GM21367 (cell line): ENCODE measurements around the gene IFITM1.
"Not testable (repeated sequence)": the region's sequence is repeated elsewhere in the genome, so short reads cannot be mapped to it uniquely, and the experiment has no call there.

Experiments used
- ATAC-seq: cut with Tn5 transposase; IDR thresholded peaks from one replicate; pipeline ENCODE4 v1.9.1; 2021; ENCODE audit not compliant: unreplicated experiment

IFITM1 gene

DNA sequence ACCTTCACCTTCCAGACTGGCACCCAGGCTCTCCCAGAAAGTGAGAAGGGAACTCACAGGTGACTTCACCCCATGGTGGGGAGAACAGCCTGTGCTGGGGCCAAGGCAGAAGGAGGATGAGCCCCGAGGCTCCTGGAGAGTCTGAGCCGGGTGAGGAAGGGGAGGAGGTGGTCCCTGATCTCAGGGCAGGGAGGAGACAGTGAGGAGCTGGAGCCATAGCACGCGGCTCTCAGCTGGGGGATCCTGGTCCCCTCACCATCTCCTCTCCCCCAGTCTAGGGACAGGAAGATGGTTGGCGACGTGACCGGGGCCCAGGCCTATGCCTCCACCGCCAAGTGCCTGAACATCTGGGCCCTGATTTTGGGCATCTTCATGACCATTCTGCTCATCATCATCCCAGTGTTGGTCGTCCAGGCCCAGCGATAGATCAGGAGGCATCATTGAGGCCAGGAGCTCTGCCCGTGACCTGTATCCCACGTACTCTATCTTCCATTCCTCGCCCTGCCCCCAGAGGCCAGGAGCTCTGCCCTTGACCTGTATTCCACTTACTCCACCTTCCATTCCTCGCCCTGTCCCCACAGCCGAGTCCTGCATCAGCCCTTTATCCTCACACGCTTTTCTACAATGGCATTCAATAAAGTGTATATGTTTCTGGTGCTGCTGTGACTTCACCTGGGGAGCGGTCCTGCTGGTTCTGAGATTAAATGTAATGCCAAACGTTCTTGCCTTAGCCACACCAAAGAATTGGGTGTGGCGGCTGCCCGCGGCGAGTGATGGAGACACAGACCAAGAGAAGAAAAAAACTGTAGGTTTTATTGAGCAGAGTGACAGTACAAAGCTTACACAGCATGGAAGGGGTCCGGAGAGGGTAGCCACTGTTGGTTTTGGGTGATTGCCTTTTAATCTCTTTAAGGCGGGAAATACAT lies 4.8 kb upstream of the IFITM1 start:
- ATAC-seq: not testable (repeated sequence)

DNA sequence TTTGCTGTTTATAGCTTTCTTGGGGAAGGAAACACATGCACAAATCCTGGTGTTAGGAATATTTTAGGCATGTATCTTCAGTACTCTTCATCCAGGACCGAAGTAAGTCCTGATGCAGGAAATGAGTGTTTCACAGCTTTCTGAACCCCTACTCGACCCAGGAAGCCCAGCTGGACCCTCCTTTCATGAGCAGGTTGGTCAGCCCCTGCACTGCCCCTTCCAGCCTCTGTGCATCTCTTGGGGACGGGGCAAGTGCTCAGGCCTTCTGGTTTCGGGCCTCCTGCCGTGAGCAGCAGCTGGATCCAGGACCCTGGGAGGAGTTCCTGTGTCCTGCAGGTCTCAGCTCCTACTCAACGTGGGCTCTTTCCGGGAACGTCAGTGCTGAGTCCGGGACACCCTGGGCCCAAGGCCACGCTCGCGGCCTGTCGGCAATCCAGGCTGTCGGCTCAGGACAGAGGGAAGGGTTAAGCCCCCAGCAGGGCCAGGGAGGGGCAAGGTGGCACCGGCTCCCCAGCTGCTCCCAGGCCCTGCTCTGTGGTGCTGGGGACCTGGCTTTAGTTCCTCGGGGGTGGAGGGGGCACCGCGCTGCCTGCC lies 3.8 kb upstream of the IFITM1 start:
- ATAC-seq: not testable (repeated sequence)

DNA sequence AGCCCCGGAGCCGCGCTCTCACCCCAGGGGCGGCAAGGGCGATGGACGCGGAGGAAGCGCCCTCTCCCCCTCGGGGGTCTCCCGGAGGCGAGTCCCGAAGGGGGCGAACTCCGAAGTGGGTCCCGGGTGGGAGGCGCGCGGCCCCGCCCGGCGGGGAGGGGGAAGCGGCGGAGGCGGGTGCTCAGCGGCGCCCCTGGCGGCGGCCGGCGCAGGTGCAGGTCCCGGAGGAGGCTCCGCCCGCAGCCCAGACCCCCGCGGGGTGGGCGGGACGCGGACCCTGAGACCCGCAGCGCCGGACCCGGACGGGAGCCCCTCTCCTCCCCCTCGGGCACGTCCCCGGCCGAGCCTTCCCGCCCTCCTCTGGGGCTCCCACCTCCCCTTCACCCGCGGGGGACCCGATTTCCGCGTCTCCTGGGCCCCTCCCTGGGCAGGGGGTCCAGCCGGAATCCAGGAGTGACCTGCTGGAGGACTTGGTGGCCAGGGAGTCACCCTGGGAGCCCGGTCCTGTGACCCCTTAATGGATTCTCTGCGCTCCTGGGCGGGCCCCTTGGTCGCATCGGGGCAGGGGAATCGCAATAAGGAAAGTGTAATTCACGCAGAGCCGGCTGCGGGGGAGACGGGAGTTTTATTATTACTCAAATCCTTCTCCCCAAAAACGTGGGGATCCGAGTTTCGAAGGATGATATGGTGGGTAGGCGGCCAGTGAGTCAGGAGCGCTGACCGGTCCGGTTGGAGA lies 2.7 kb upstream of the IFITM1 start:
- not testable (repeated sequence) for ATAC-seq

DNA sequence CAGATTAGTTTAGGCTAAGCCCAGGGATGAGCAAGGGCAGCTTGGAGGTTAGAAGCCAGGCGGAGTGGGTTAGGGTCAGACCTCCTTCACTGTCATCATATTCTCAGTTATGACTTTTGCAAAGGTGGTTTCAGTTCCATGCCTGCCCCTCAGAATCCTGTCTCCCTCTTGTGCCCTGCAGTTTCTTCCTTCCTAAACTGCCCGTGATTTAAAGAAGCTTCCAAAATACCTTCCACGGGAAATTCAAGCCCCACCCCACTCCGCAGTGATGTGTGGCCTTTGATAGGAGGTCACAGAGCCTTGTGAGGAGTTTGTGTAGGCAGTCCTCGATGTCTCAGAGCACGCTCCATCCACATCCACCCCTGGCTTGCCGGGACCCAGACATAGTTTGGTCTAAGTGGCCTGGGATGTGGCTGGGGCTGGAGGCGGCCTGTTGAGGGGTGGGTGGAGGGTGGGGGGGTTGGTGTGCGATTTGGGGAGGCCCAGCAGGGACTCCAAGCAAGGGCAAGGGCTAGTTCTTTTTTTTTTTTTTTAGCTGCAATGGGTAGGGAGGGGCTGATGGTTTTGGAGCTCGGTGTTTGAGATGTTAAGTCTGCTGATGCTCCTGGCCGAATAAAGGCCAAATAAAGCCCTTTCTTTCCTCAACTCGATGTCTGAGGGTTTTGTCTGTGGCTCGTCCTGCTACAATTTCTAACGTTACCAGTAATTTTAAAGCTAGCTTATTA lies 1.6 kb upstream of the IFITM1 start:
- ATAC-seq: no peak

DNA sequence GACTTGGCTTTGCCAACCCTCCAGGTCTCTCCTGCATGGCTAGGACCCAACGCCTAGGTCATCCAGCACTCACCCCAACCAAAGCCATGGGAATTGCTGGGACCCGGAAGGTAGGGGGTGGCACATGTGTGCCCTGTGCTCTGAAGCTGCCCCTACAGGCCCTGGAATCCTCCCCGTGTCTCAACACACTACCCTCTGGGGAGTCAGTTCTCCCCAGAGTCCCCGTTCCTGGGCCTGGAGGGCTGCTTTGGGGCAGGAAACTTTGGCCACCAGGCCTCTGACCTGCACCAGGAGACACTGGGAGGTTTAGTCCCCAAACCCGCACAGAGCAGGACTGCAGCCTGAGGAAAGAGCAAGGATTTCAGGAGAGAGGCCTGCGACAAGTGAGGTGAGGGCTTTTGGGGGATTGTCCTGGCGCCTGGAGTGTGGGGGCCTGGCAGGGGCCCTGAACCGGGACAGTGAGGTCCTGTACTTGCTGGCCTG lies 495 bp upstream of the IFITM1 start:
- no peak for ATAC-seq

DNA sequence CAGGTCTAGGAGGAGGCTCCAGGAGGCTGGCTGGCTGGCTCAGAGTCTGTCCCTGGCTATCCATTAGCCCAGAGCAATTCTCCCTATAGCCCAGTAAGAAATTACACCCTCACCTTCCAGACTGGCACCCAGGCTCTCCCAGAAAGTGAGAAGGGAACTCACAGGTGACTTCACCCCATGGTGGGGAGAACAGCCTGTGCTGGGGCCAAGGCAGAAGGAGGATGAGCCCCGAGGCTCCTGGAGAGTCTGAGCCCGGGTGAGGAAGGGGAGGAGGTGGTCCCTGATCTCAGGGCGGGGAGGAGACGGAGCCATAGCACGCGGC lies 675 bp downstream of the IFITM1 start:
- ATAC-seq: not testable (repeated sequence)

DNA sequence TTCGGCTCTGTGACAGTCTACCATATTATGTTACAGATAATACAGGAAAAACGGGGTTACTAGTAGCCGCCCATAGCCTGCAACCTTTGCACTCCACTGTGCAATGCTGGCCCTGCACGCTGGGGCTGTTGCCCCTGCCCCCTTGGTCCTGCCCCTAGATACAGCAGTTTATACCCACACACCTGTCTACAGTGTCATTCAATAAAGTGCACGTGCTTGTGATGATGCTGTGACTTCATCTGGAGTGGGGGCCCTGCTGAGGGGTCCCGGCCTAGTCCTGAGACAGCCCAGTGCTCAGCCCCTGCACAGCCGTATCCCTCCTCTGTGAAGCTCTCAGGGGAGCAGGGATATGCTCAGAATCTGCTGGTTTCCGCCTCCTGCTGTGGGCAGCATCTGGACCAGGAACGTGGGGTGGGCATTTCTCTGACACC lies 1.2 kb downstream of the IFITM1 start:
- ATAC-seq: no peak

DNA sequence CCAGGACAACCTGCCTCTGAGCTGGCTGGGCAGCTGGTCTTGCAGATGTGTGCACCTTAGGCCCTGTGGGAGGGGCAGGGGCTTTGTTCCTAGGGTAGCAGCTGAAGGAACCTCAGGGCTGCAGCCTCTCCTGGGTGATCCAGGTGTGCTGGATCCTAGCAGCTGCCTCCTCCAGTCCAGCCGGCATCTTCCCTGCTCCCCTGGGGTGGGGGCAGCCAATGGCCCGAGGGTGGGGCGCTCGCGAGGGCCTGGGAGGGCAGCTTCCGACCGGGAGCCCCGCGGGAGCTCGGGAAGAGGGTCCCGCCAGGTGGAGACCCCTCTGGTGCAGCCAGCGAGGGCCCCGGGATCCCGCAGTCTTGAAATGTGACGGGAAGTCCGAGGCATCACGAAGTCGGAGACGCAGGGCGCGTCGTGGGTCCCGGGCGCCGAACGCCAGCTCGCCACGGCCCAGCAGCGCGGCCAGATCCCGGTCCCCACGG lies 1.7 kb downstream of the IFITM1 start:
- no peak for ATAC-seq

DNA sequence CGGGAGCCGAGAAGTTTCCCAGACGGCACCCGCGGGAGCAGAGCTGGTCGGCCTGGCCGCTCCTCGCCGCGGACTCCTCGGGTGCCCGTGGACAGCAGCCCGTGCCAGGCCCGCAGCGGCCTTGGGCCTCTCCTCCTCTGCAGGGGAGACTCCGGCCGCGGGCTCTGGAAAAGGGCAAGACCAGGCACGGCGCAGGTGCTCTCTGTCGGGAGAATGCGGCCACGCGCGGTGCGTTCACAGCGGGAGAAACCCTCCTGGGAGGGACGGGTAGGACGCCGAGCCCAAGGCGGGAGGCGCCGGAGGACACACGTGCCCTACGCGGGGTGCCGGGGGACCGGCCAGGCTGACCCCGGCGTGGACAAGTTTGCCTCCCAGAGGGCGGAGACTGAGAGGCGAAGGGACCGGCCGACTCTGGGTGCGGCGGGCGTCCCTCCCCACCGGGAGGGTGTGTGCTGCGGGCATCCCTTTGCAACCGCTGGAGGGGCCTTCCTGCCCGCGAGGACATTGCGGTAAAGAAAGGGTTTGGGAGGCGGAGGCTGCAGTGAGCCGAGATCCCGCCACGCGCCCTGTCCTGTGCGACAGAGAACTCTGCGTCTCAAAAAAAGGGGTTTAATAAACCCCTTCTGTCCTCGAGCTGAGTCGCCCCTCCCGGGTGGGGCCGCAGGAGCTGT lies 2.3 kb downstream of the IFITM1 start:
- ATAC-seq: no peak

DNA sequence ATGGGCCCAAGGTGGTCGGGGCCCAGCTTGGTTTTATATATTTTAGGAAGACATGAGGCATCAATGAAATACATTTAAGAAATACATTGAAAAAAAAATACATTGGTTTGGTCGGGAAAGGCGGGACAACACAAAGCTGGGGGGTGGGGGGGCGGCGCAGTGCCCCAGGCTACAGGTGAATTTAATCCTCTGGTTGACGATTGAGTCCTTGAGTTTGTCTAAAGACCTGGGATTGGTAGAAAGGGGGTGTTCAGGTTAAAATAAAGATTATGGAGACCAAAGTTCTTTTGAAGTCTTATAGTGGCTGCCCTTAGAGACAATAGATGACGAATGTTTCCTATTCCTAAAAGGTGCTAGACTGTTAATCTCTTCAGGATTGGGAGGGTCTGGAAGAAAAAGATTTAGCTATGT lies 3.1 kb downstream of the IFITM1 start:
- ATAC-seq: no peak

DNA sequence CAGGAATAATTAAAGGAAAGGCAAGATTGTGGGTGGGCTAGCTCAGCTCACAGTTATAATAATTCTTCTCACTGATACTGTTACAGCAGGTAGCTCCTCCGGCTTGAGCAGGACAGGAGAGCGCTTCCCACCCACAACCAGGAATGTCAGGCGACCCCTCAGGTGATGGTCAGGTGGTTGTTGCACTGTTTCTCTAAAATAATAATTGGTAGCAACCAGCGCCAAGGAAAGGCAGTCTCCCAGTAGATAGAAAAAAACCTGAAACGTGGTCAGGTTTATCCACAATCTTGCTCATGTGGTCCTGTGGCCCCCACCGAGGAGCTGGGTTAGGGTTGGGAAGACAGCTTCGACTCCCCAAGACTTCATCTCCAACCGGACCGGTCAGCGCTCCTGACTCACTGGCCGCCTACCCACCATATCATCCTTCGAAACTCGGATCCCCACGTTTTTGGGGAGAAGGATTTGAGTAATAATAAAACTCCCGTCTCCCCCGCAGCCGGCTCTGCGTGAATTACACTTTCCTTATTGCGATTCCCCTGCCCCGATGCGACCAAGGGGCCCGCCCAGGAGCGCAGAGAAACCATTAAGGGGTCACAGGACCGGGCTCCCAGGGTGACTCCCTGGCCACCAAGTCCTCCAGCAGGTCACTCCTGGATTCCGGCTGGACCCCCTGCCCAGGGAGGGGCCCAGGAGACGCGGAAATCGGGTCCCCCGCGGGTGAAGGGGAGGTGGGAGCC lies 4.0 kb downstream of the IFITM1 start:
- not testable (repeated sequence) for ATAC-seq

DNA sequence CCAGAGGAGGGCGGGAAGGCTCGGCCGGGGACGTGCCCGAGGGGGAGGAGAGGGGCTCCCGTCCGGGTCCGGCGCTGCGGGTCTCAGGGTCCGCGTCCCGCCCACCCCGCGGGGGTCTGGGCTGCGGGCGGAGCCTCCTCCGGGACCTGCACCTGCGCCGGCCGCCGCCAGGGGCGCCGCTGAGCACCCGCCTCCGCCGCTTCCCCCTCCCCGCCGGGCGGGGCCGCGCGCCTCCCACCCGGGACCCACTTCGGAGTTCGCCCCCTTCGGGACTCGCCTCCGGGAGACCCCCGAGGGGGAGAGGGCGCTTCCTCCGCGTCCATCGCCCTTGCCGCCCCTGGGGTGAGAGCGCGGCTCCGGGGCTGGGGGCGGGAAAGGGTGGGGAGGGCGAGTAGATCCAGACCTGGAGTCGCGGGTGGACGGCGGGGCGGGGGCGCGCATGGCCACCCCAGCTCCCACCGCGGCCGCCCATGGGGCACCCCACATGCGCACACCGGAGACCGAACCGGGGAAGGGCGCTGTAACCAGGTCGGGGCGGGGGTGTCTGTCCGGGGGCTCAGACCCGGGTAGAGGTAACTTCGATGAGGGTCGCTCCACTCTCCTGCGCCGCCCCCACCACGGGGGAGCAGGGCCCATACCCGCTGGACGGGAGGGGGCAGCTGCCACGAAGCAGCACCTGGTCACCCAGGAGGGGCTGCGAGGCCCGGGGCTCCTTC lies 4.7 kb downstream of the IFITM1 start:
- peak; percentile 44 for ATAC-seq

DNA sequence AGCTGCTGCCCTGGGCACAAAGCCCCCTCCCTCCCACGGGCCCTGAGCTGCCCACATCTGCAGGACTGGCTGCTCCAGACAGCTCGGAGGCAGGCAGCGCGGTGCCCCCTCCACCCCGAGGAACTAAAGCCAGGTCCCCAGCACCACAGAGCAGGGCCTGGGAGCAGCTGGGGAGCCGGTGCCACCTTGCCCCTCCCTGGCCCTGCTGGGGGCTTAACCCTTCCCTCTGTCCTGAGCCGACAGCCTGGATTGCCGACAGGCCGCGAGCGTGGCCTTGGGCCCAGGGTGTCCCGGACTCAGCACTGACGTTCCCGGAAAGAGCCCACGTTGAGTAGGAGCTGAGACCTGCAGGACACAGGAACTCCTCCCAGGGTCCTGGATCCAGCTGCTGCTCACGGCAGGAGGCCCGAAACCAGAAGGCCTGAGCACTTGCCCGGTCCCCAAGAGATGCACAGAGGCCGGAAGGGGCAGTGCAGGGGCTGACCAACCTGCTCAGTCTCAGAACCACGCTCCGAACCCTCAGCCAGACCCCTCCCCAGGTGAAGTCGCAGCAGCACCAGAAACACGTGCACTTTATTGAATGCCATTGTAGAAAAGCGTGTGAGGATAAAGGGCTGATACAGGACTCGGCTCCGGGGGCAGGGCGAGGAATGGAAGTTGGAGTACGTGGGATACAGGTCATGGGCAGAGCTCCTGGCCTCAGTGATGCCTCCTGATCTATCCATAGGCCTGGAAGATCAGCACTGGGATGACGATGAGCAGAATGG lies 5.5 kb downstream of the IFITM1 start:
- ATAC-seq: peak; percentile 12

DNA sequence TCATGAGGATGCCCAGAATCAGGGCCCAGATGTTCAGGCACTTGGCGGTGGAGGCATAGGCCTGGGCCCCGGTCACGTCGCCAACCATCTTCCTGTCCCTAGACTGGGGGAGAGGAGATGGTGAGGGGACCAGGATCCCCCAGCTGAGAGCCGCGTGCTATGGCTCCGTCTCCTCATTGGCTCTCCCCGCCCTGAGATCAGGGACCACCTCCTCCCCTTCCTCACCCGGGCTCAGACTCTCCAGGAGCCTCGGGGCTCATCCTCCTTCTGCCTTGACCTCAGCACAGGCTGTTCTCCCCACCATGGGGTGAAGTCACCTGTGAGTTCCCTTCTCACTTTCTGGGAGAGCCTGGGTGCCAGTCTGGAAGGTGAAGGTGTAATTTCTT lies 6.0 kb downstream of the IFITM1 start:
- not testable (repeated sequence) for ATAC-seq

DNA sequence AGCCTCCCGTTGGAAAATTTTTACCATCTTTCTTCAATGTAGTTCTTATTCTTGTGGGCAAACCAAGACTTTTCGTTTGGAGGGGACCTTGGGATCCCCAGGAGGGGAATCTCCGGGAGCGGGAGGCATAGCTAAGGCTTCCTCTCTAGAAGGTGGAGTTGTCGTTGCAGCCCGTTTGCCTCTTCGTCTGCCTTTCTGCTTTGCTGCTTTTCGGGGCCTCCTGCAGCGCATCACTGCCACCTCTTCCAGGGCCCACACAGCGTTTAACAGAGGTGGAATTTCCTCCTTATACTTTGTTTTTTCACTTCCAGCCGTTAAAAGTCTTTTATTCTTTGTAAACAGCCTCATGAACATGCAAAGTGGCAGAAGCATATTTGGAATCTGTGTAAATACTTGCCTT lies 10.3 kb downstream of the IFITM1 start:
- no peak for ATAC-seq

DNA sequence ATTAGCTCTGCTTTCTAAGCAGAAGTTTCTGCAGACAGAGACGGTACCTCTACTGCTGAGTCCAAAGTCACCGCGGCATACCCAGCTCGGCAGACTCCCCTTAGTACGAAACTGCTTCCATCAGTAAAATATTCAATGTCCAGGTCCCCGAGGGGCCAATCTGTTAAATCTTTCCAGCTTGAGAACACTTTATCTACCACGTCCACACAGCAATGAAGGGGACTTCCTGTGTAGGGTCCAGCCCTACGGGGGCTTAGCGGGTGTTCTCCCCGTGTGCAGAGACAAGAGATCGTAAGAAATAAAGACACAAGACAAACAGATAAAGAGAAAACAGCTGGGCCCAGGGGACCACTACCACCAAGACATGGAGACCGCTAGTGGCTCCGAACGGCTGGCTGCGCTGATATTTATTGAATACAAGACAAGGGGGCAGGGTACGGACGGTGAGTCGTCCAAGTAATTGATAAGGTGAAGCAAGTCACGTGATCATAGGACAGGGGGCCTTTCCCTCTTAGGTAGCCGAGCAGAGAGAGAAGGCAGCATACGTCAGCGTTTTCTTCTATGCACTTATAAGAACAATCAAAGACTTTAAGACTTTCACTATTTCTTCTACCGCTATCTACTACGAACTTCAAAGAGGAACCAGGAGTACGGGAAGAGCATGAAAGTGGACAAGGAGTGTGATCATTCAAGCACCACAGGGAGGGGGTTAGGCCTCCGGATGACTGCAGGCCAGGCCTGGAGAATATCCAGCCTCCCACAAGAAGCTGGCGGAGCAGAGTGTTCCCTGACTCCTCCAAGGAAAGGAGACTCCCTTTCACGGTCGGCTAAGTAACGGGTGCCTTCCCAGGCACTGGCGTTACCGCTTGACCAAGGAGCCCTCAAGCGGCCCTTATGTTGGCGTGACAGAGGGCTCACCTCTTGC lies 11.0 kb downstream of the IFITM1 start:
- ATAC-seq: not testable (repeated sequence)
